ENCODE data around the gene STK25. TPM values are rescaled to one million over a fixed set of nuclear protein-coding genes. Genes with fewer than 3 reads are reported as not detected.

Gene STK25
- total RNA-seq, 1 donor from 2014 or later, result 259 TPM

- Histone ChIP-seq H3K4me1 (peaks cover 4% of the 10 kb centered on the region in 2 donors), H3K27ac (no peak overlapping the region), H3K36me3 (no peaks in the 10 kb centered on the region), H3K4me3 (no peak overlapping the region), H3K27me3 (no peaks in the 10 kb centered on the region), H3K9me3 (no peaks in the 10 kb centered on the region)
- no peak for DNase-seq (ENCODE audit: low spot score in 2 of 2)
- no peak for TF ChIP-seq CTCF (IDR thresholded peaks at IDR 0.05)
- intact Hi-C loops (cut with DNase I), result no loop called here
Observed at GRCh38 chr2:241535871-241536655, 27.7 kb upstream of the STK25 start.

DNA sequence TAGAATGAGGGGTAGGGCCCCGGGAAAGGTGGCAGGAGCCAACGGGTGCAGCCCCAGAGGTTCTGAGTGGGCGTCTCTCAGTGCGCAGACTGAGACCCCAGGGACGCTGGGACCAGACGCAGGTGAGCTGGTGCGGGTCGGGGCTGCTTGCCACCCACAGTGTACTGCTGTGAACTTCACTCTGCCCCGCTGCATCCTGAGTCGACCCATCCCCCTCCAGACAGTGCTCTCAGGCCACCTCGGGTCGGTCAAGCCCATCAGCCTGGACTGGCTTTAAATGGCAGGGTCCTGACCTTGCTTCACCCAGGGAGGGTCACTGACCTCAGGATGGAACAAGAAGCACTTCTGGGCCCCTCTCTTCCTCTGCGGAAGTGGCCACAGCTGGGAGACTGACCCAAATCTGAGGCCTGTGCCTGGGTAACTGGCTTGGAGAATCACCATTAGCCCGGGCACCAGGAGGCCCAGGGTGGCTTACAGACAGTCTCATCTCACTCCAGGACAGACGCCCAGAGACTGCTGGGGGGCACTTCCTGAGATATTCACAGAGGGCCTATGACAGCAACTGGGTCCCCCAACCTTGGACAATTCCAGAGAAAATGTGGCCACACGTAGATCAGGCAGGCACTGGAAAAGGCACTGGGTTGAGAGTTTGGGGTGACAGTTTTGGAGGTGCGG is 26.5 kb upstream of the STK25 start:
- no peak overlapping the region for H3K4me3 ChIP-seq
- TF ChIP-seq CTCF (IDR thresholded peaks at IDR 0.05), result no peak
- no peak for DNase-seq (ENCODE audit: low spot score in 2 of 2)

DNA sequence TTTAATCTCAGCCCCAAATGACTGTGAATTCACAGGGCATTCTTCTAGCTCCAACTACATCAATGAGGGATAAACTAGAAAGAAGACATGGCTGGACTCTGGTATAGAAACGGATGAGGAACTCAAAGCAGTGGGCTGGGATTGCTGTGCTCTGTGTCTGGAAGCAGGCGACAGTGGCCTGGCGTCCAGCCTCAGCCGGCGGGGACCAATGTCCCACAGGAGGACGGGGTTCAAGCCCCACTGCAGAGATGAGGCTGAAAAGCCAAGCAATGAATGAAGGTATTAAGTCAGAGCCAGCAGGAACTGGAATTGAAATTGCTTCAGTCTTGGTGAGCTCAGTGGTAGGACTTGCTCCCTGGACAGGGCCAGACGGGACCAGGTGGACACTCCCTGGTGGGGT is 25.9 kb upstream of the STK25 start:
- TF ChIP-seq CTCF (IDR thresholded peaks at IDR 0.05), result no peak
- DNase-seq (ENCODE audit: low spot score in 2 of 2), result no peak
- intact Hi-C loops (cut with DNase I), result no loop called here

More for the DNA sequence above, 26.5 kb upstream of the STK25 start:
- Histone ChIP-seq H3K4me1 (no peaks in the 10 kb centered on the region), H3K27ac (no peak overlapping the region), H3K9me3 (no peaks in the 10 kb centered on the region), H3K36me3 (no peaks in the 10 kb centered on the region), H3K27me3 (no peaks in the 10 kb centered on the region)
- intact Hi-C loops (cut with DNase I), result no loop called here

GRCh38 chr2:241532733-241533601 is 24.6 kb upstream of the STK25 start:
- intact Hi-C loops (cut with DNase I), result no loop called here
- Histone ChIP-seq H3K9me3 (no peaks in the 10 kb centered on the region), H3K36me3 (no peaks in the 10 kb centered on the region), H3K27ac (no peak overlapping the region), H3K4me3 (no peak overlapping the region), H3K4me1 (no peaks in the 10 kb centered on the region), H3K27me3 (no peaks in the 10 kb centered on the region)
- no peak for TF ChIP-seq CTCF (IDR thresholded peaks at IDR 0.05)
- DNase-seq (ENCODE audit: low spot score in 2 of 2), result no peak

More for the DNA sequence above, 25.9 kb upstream of the STK25 start:
- Histone ChIP-seq H3K36me3 (no peaks in the 10 kb centered on the region), H3K9me3 (no peaks in the 10 kb centered on the region), H3K27me3 (no peaks in the 10 kb centered on the region), H3K4me3 (no peak overlapping the region), H3K27ac (no peak overlapping the region), H3K4me1 (no peaks in the 10 kb centered on the region)

DNA sequence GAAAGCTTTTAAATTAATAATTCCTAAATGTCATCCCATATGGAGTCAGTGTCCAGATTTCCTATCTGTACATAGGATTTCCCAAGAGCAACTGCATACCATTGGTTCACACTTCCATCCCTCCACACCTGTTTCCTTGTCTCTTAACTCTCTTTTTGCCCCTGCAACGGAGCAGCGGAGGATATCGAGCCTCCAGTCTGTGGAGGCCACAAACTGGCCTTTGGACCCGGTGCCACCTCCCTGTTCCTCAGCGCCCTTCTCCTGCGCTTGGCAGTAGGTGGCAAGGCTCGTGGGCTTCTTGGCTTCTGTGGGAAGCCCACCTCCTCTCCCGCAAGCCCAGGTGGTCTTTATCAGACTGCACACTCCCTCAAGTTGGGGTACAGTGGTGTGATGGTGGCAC is 23.8 kb upstream of the STK25 start:
- Histone ChIP-seq H3K36me3 (no peaks in the 10 kb centered on the region), H3K4me3 (no peak overlapping the region), H3K27me3 (no peaks in the 10 kb centered on the region), H3K4me1 (no peaks in the 10 kb centered on the region), H3K9me3 (no peaks in the 10 kb centered on the region), H3K27ac (no peak overlapping the region)
- TF ChIP-seq CTCF (IDR thresholded peaks at IDR 0.05), result no peak
- intact Hi-C loops (cut with DNase I), result no loop called here
- no peak for DNase-seq (ENCODE audit: low spot score in 2 of 2)
